ENCODE data around the gene IL22RA1.

IL22RA1 gene

GRCh38 chr1:24136956-24137539, 5.9 kb downstream of the IL22RA1 start:
- no peak for DNase-seq

- no peak for DNase-seq
Measured at GRCh38 chr1:24134376-24134775, 8.6 kb downstream of the IL22RA1 start.

GRCh38 chr1:24133819-24134218, 9.1 kb downstream of the IL22RA1 start:
- DNase-seq, result no peak

GRCh38 chr1:24130385-24130784, 12.6 kb downstream of the IL22RA1 start:
- DNase-seq, result no peak

DNA sequence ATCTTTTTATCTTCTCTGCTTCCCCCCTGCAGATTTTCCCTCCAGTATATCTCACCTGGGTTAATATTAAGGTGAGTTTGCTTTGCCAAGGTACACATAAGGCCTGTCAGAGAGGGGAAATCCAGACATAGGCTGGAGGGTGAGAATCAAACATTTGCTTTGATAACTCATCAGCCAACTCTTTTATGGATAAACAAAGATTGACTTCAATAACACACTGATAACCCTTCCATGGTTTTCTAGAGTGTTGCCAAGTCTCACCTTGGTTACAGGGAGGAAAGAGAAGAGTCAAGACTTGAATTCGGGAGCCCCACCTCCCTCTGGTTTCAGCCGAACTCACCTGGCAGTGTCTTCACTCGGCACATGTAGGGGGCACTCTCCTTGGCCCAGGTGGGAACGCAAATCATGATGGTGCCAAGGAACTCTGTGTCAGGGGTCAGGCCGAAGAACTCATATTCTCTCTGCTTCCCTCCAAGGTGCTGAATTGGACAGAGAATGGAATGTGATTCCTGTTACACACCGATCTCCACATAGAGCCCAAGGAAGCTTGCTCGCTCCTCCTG, 15.1 kb downstream of the IL22RA1 start:
- DNase-seq, result no peak

GRCh38 chr1:24127134-24127800, 15.7 kb downstream of the IL22RA1 start:
- DNase-seq, result no peak

- no peak for DNase-seq
Measured at GRCh38 chr1:24126672-24127023, 16.3 kb downstream of the IL22RA1 start.

DNA sequence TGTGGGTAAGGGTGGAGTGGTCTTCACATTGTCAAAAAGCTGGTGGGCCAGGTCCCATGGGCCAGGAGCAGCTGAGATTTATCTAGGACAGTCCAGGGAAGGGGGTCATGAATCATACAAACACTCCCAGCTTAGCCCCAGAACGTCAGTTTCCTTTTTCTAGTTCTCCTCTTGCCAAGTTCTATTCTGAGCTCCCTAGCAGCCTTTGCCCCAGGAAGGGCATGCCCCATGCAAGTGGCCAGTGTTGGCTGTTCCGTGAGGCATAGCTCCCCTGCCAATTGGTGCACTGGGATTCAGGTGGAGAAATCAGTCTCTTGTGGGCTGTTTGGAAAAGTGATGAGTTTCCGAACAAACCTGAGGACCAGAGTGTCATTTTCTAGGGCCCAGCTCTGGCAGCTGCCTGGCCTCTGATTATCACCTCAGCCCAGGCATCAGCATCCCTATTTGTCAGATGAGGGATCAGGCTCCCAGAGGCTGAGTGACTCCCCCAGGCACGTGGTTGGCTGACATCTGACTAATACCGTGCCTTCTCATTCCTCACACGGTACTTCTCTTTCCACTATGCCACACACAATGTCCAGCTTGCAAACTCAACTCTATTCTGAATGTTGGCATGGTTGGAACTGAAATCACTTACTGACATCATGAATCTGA, 16.8 kb downstream of the IL22RA1 start:
- DNase-seq, result peak; percentile 31

DNA sequence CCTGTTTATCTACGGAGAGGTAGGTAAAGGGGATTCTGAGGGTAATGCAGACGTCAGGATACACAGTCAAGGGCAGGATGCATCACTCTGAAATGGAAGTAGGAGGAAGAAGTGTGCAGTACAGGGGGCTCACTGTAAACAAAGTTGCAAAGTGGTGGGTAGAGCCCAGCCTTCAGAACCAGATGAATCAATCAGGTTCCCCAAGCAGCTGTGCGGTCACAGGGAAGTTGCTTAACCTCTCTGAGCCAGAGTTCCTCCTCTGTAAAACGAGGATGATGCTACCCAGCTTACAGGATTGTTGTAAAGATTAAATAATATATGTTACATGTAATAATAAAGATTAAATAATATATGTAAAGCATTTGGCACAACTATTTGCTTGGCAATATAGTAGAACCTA, 17.5 kb downstream of the IL22RA1 start:
- no peak for DNase-seq

GRCh38 chr1:24124980-24125379, 18.0 kb downstream of the IL22RA1 start:
- no peak for DNase-seq

- DNase-seq, result no peak
Measured at GRCh38 chr1:24123611-24124010, 19.3 kb downstream of the IL22RA1 start.

GRCh38 chr1:24122776-24123175, 20.2 kb downstream of the IL22RA1 start:
- DNase-seq, result no peak

GRCh38 chr1:24121406-24121805, 21.5 kb downstream of the IL22RA1 start:
- DNase-seq, result no peak

DNA sequence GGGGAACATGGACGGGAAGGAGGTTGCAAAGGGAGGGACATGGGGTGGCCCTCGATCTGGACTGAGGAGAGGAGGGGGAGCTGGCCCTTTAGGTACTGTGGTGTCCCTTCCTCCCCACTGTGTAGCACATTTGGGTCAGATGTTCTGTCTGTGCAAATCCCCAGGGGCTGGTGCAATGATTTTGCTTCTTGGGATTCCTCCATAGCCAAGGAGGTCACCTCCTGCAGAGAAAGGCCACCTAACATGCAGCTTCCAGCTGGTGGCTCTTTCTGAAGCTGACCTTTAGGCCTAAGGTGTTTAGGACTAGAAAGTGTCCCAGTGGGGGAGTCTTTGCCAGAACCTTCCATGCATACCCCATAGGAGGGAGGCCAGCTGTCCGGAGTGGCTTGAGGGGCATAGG, 22.0 kb downstream of the IL22RA1 start:
- DNase-seq, result no peak

DNA sequence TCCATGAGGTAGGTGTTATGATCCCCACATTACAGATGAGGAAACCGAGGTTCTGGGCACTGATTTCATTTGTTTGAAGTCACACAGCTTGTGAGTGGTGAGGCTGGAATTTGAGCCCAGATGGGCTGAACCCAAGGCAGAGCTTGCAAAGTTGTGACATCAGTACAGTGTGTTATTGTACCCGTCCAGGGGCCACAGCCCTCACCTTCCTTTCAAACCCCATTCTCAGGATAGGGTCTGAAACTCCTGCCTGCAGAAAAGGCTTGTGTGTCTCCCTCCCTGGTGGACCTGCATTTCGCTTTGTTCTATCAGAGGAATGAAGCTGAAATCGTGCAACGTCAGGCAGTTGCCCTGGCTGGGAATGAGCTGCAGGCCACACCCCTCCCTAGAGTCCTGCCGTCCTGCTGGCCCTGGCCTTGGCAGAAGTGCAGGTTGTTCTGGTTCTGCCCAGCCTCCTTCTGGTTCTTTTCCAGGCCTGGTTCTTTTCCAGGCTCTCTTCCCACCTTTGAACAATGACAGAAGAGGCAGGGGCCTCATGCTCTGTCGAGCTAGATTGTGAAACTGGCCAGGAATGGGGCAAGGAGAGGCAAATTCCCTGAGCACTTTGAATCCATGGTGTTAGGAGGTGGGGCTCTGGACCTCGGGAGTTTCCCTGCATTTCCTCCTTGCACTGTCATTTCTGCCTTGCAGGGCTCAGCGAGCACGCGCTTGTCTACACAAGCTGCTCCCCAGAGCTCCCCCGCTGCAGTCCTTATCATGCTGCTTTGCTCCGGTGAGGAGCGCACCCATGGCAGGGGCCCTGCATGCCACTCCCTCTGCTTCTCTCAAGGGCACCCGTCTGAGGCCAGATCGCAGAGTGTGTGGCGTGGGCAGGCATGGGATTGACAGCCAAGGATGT, 22.8 kb downstream of the IL22RA1 start:
- no peak for DNase-seq

DNA sequence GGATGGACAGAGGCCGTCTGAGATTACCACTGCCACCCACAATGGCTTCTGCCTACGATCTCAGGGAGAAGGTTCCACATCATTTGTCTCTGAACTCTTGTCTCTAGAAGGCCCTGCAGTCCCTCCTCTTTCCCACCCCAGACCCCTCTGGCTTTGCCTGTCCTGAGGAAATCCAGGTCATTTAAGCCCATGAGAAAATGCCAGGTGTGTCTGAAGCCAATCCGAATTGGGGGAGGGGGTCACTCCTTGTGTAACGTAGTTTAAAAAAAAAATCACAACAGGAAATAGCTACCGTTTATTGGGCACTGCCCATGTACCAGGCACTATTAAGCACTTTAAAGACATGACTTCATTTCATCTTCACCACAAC, 23.5 kb downstream of the IL22RA1 start:
- no peak for DNase-seq

DNA sequence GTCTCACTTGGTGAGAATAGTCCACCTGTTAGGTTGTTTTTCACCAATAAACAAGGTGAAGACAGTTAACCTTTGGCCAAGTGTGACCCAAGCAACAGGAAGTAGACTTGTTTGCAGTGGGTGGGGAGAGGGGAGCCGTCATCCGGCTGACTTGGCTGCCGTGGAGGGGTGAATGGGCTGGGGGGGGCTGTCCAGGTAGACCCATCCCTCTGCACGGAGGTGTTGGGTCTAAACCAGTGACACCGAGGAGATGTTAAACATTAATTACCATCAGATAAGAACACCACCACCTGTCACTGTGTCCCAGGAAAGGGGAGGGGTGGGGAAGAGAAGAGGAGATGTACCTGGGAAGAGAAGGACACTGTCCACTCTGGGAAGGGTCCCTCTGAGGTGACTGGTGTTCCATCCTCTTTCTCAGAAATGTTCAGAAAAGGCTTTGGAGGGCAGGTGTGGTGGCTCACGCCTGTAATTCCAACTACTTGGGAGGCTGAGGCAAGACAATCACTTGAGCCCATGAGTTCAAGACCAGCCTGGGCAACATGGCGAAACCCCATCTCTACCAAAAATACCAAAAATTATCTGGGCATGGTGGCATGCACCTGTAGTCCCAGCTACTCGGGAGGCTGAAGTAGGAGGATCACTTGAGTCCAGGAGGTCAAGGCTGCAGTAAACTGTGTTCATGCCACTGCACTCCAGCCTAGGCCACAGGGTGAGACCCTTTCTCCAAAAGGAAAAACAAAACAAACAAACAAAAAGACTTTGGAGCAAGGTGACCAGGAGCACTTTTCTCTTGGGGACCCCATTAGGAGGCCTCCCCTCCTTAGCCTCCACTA, 24.3 kb downstream of the IL22RA1 start:
- no peak for DNase-seq

- DNase-seq, result peak; percentile 60
Measured at GRCh38 chr1:24117722-24118409, 25.1 kb downstream of the IL22RA1 start.

DNA sequence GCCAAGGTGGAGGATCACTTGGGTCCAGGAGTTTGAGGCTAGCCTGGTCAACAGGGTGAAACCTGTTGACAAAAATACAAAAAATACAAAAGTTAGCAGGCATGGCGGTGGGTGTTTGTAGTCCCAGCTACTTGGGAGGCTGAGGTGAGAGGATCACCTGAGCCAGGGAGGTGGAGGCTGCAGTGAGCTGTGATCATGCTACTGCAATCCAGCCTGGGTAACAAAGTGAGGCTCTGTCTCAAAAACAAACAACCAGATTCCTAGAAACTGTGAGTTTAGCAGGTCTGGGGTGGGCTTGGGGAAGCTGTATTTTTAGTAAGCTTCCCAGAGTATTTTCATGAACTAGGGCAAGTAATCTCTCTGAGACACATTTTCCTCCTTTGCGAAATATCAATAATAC, 25.8 kb downstream of the IL22RA1 start:
- no peak for DNase-seq

DNA sequence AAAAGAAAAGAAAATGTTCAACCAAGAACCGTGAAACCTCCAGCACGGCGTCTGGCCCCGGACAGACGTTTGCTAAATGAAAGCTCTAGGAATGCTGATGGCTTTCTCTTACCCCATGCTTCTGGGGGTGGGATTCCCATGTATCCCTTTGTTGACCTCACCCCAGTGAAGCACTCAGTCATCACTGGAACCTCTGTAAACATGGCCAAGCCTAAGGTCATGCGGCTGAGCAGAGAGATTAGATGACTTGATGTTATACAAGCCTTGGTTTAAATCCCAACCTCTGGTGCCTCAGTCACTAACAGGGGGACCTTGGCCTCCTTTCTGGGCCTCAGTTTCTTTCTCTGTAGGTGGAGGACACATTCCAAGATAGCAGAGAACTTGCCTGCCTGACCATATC, 28.2 kb downstream of the IL22RA1 start:
- DNase-seq, result no peak

GRCh38 chr1:24113641-24114033, 29.3 kb downstream of the IL22RA1 start:
- no peak for DNase-seq
